Liver (tissue), 3 donors: ENCODE results near the gene RBM22.

Experiments used
- CTCF ChIP-seq: fragments of 150-350 bp; IDR thresholded peaks from 2 replicates; pipeline ENCODE4 v1.5.1; 2017; ENCODE audit warnings: improper control_type of control experiment, low read depth, low read length; ENCODE audit not compliant: missing input control
- EGR1 ChIP-seq, 2 donors: IDR thresholded peaks; 2 replicates each; pipeline ENCODE4 v1.6.1; 2016 to 2018; ENCODE audit warnings: antibody characterized with exemption in 2 of 2, low read depth in 2 of 2
- SP1 ChIP-seq: IDR thresholded peaks from 2 replicates; pipeline ENCODE4 v1.6.1; 2018; ENCODE audit warnings: antibody characterized with exemption, mild to moderate bottlenecking
- donor health status: healthy.
- donor health status: healthy.

- no peak for TF ChIP-seq CTCF
- no peak for TF ChIP-seq SP1
- no peak for TF ChIP-seq EGR1 (IDR thresholded peaks at IDR 0.05; ENCODE audit: low read depth in 2 of 2)
These were observed 39.8 kb downstream of the RBM22 start, which contains the start of gene MYOZ3 for GRCh38 chr5:150661086-150661485.
